ENCODE data around the gene BGLAP.

Gene BGLAP

GRCh38 chr1:156282479-156283222 lies 40.7 kb downstream of the BGLAP start, which contains the start of gene SMG5:
Gene SMG5 (minus strand): TSS chr1:156282825. CDS start chr1:156282680, 145 bp downstream.
- DNase-seq (ENCODE audit: low read depth, low spot score): peak; percentile 99
- H3K4me3 ChIP-seq (ENCODE audit: low read length): peak within 1 kb of the TSS; percentile 81

- H3K4me3 ChIP-seq (ENCODE audit: low read length): peak overlapping the region; percentile 81
- DNase-seq (ENCODE audit: low read depth, low spot score): no peak
Observed at GRCh38 chr1:156283521-156283920, 41.5 kb downstream of the BGLAP start.

- no peak for DNase-seq (ENCODE audit: low read depth, low spot score)
- peak within 1 kb of the TSS; percentile 81 for H3K4me3 ChIP-seq (ENCODE audit: low read length)
Observed at GRCh38 chr1:156284112-156284511, 42.1 kb downstream of the BGLAP start, which contains the start of gene TMEM79. Gene TMEM79 (plus strand): TSS chr1:156284325. CDS start chr1:156285227, 902 bp downstream.

- DNase-seq (ENCODE audit: low read depth, low spot score): no peak
- H3K4me3 ChIP-seq (ENCODE audit: low read length): no peak overlapping the region
Observed at GRCh38 chr1:156284757-156285156, 42.8 kb downstream of the BGLAP start.

GRCh38 chr1:156285437-156285836 lies 43.5 kb downstream of the BGLAP start:
- H3K4me3 ChIP-seq (ENCODE audit: low read length): no peak overlapping the region
- DNase-seq (ENCODE audit: low read depth, low spot score): no peak

- no peak overlapping the region for H3K4me3 ChIP-seq (ENCODE audit: low read length)
- no peak for DNase-seq (ENCODE audit: low read depth, low spot score)
Observed at GRCh38 chr1:156286061-156286460, 44.1 kb downstream of the BGLAP start.

GRCh38 chr1:156289857-156290256 lies 47.9 kb downstream of the BGLAP start:
- no peak for DNase-seq (ENCODE audit: low read depth, low spot score)
- H3K4me3 ChIP-seq (ENCODE audit: low read length): no peak overlapping the region

- no peak overlapping the region for H3K4me3 ChIP-seq (ENCODE audit: low read length)
- no peak for DNase-seq (ENCODE audit: low read depth, low spot score)
Observed at GRCh38 chr1:156291226-156292061, 49.5 kb downstream of the BGLAP start.
